GM21528 (cell line): ENCODE measurements around the gene TAS1R3.
"Not testable (repeated sequence)": the region's sequence is repeated elsewhere in the genome, so short reads cannot be mapped to it uniquely, and the experiment has no call there.

Experiments
- ATAC-seq: cut with Tn5 transposase; IDR thresholded peaks from one replicate; pipeline ENCODE4 v1.9.1; 2021; ENCODE audit warnings: mild to moderate bottlenecking, moderate library complexity; ENCODE audit not compliant: unreplicated experiment, low FRiP score

Gene TAS1R3

DNA sequence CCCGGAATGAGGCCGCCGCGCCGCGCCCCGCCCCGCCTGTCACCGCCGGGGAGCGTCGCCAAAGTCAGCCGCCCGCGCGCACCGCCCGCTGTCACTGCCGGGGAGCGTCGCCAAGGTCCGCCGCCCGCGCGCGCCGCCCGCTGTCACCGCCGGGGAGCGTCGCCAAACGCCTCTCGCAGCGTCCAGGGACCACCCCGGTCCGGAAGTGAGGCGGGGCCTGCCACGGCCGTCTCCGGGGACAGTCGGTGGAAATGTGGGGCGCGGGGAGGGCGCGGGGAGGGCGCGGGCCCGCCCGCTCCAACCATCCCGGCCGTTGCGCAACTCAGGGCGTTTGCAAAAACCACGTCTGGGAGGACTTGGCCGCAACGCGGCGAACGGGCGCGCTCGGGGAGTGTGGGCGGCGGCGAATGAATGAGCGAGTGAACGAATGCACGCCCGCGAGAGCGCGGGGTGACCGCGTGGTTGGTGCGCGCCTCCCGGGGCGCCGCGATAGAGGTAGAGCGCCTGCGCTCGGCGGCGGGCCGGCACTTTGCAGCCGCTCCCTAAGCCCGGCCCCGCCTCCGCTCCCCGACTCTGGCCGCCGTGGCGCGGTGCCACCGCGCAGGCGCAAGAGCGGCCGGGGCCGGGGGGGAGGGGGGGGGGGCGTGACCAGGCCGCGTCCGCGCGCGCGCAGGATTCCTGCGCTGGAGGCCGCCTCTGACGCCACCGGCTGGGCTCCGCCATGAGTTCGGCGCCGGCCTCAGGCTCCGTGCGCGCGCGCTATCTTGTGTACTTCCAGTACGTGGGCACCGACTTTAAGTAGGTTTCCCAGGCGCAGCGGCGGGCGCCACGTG is 22.9 kb upstream of the TAS1R3 start, which contains the start of the genes ACAP3 and PUSL1:
ACAP3 (minus strand) TSS at position 8 of the 833 bp plus-strand sequence. CDS start 115 bp downstream, outside the sequence.
PUSL1 (plus strand) TSS at position 675 of the 833 bp plus-strand sequence; CDS start at position 722, 47 bp downstream.
- peak; percentile 53 for ATAC-seq

DNA sequence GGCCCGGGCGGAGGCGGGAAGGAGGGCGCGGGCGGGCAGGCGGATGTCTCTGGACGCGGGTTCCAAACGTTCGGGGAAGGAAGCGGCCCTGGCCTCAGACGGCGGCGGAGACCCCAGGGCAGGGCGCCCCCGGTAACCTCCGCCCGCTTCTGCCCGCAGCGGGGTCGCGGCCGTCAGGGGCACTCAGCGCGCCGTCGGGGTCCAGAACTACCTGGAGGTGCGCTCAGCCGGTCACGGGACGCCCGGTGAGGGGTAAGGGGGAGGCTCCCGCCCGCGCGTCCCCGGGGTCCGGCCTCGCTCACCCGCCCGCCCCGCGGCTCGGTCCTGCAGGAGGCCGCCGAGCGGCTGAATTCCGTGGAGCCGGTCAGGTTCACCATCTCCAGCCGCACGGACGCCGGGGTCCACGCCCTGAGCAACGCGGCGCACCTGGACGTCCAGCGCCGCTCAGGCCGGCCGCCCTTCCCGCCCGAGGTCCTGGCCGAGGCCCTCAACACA is 22.3 kb upstream of the TAS1R3 start:
- ATAC-seq = peak; percentile 0

DNA sequence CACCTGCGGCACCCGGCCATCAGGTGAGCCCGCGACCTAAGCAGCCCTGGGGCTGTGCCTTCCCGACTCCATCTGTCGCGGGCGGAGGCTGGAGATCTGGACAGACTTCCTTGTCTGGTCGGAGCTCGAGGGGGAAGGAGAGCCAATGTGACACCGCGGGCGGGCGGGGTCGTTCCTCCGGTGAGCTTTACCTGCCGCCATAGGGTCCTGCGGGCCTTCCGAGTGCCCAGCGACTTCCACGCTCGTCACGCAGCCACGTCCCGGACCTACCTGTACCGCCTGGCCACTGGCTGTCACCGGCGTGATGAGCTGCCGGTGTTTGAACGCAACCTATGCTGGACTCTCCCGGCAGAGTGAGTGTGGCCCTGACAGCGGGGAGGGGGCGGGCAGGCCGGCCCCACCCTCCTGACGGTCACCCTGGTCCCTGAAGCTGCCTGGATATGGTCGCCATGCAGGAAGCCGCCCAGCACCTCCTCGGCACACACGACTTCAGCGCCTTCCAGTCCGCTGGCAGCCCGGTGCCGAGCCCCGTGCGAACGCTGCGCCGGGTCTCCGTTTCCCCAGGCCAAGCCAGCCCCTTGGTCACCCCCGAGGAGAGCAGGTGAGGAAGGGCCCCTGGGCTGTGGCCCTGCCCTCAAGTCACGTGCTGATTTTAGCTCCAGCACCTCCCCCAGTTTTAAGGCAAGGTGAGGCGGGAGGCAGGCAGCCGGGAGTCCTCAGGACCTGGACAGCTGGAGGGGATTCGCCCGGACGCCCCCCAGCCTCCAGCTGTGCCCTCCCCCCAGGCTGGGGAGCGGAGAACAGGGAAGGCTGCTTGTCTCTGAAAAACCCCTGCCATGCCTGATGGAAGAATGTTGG is 21.6 kb upstream of the TAS1R3 start:
- ATAC-seq = no peak

DNA sequence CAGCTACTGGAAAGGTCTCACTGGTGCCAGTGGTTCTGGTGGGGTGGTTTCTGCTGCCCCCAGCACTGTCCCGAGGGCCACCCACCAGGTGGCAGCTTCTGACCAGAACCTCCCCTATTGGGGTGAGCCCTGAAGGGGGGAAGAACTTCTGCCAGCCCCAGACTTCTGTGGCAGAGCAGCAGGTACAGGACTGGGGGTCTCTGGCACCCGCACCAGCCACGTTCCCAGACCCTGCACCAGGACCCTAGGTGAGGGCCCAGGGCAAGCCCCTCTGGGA is 21.0 kb upstream of the TAS1R3 start:
- no peak for ATAC-seq

DNA sequence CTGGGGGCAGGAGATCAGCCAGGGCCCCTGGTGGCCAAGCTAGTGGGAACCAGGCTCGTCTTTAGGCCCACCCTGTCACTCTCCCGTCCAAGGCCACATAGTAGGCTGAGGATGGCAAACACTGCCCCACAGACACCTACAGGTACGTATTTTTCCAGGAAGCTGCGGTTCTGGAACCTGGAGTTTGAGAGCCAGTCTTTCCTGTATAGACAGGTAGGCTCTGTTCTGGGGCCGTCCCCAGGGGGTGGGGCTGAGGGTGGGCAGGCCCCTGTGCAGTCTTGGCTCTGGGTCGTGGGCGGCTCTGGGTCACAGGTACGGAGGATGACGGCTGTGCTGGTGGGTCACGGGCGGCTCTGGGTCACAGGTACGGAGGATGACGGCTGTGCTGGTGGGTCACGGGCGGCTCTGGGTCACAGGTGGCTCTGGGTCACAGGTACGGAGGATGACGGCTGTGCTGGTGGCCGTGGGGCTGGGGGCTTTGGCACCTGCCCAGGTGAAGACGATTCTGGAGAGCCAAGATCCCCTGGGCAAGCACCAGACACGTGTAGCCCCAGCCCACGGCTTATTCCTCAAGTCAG is 20.5 kb upstream of the TAS1R3 start:
- no peak for ATAC-seq

DNA sequence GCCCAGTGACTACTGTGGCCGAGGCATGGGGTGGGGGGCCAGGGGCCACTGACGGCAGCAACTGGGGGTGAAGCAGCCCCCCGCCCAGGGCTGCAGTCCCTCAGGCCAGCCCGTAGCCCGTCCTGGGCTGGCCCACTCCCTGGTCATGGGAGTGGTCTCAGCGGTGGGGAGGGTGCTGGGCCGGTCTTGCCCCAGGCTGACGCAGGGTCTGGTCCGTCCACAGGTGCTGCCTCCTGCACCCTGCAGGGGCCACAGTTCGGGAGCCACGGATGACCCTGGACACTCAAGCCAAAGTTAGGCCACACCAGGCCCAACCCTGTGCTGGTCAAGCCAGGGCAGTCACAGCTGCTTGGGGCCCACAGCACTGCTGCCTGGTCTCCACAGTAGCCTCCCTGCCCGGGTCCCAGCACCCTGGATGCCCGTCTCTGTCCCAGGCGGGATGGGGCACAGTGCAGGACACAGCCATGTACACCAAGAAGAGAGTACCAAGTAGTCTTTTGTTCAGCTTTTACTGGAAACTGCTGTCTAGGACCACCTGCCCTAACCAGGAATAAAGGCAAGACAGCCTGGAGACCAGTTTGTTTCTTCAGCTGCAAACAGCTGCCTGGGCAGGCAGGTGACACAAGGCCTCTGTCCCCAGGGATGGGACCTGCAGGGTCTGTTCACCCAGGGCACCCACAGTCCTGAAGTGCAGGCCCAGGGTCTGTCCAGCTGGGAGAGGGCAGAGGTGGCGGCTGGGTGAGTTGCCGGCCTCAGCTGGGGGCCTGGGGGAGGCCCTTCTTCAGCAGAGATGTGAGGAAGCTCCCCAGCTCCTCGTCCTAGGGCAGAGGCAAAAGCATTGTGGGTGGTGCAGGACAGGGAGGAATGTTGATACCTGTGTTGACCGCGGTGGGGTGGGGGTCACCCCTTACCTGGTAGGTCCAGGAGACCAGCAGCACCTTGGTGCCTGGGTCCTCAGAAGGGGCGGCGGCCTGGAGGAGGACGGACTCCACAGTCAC is 19.7 kb upstream of the TAS1R3 start:
- no peak for ATAC-seq

DNA sequence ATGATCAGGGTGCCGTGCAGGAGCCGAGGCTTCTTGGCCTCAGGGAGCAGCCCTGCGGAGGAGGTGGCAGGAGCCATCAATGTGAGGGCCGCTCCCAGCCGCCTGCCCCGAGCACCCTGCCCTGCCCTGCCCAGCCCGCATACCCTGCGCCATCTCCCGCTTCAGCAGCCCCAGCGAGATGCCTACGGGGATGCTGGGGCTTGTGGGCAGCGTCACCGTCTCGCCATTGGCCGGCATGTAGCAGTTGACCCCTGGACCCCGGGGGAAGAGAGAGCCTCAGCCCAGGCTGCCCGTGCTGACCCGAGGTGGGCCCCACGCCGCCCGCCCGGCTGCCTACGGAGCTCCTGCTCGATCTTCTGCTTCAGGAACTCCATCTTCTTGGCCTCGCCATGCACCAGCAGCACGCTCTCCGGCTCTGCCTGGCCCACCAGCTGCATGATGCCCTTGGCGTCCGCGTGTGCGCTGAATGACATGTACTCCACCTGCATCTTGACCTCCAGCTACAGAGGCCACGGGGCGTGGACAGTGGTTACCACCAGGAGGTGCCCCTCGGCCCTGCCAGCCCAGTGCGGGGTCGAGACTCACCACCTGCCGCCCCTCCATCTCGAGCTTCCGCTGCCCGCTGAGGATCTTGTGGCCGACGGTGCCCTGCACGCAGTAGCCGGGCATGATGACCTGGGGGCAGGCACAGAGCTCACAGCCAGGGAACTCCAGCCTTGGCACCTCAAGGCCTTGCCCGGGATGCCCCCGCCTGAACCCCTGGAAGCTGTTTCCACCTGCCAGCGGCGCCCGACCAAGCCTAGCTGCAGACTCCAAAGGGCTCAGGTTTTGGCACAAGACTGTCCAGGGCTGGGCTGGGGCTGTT is 18.4 kb upstream of the TAS1R3 start:
- ATAC-seq = no peak

DNA sequence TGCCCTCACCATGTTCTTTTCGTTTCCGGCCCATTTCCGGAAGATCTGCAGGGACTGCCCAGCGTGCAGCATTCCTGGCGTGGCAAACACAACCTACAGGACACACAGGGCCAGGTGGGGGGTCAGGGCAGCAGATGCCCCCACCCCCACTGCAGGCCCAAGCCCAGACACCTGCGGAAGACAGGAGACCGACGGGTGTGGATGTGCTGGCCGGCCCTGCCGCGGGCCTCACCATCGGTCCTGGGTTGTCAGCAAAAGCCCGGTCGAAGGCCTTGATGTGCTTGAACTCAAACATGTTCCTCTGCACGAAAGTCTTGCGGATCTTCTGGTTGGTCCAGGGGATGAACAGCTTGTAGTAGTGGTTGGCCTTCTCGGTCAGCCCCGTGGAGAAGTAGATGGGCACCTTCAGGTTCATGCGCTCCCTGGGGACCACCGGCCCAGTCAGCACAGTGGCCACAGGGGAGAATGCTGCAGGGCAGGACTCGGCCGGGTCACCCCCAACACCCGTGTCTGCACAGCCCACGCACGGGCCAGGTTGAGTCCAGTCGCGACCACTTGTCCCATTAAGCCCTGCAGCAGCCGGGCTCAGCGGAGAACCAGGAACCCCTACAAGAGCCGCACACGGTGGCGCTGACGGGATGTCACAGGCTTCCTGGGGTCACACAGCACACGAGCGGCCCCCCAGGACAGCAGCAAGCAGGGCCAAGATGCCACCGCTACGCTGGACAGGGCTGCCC is 17.4 kb upstream of the TAS1R3 start:
- no peak for ATAC-seq

DNA sequence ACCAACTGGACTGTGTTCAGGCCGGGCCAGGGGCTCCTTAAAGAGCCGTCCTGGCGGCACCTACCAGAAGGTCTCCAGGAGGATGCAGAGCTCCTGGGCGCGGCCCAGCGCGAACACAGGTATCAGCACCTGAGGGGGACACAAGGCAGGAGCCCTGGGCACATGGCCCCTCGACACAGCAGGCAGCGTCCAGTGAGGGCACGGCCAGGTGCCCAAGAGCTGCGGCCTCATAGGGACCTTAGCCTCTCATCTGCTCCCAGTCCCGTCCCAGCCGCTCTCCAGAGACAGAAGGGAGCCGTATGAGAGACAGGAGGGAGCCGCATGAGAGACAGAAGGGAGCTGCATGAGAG is 16.9 kb upstream of the TAS1R3 start:
- ATAC-seq = no peak

DNA sequence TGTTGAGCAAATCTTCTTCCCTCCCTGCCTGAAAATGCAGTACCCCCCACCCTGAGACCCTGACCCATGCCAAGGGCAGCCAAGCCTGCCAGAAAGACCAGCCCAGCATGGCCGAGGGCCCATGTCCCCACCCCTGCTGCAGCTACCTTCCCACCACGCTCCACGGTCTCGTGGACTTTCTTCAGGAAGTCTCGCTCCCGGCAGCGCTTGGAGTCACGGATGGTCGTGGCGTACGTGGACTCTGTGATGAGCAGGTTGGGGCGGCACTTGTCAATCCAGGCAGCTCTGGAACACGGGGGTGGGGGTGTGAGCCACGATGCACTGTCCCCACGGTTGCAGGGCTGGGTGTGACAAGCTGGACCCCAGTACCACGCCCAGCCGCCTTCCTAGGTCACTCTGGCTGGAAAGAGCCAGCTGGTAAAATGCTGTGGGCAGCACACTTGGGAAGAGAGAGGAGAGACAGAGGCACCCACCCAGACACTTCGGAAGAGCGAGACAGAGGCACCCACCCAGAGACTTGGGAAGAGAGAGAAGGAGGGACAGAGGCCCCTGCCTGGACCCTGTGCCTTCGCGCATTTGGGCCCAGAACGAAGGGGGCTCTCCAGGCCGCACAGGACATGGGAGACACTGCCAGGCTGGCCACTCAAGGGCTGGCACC is 16.3 kb upstream of the TAS1R3 start:
- no peak for ATAC-seq

DNA sequence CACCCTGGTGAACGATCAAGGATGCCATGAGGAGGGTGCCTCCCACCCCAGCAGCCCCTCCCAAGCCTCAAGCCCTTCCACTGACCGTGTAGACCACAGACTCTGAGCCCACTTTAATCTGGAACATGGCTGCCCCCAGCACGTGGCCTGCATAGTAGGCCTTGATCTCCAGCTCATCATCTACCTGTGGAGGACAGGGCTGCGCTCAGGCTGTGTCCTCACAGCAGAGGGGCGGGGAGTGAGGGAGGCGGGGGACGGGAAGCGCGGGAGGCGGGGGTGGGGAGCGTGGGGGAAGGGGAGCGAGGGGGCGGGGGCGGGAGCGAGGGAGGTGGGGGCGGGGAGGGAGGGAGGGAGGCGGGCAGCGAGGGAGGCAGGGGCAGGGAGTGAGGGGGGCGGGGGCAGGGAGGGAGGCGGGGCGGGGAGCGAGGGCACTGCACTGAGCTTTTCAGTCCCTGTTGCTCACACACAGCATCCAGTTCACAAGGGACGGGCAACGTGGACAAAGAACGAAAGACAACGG is 15.6 kb upstream of the TAS1R3 start:
- no peak for ATAC-seq

DNA sequence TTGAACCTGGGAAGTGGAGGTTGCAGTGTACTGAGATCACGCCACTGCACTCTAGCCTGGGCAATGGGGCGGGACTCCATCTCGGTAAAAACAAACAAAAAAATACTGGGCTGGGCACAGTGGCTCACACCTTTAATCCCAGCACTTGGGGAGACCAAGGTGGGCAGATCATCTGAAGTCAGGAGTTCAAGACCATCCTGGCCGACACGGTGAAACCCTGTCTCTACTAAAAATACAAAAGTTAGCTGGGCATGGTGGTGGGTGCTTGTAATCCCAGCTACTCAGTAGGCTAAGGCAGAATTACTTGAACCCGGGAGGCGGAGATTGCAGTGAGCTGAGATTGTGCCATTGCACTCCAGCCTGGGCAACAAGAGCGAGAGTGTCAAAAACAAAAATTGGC is 14.9 kb upstream of the TAS1R3 start:
- not testable (repeated sequence) for ATAC-seq

DNA sequence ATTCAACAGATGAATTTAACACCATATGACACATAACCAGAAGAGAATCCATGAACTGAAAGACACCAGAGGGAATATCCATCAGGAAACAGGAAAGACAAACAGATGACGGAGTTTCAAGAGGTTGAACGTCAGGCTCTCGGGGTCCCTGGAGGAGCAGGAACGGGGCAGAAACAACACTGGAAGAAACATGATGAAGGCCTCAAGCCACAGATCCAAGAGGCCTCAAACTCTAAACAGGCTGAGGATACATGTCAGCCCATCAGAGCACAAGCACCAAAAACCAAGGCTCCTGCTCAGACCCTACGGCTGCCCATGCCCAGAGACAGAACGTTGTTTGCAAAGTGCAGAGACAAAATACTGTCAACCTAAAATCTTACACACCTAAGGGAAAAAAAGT is 13.7 kb upstream of the TAS1R3 start:
- no peak for ATAC-seq

DNA sequence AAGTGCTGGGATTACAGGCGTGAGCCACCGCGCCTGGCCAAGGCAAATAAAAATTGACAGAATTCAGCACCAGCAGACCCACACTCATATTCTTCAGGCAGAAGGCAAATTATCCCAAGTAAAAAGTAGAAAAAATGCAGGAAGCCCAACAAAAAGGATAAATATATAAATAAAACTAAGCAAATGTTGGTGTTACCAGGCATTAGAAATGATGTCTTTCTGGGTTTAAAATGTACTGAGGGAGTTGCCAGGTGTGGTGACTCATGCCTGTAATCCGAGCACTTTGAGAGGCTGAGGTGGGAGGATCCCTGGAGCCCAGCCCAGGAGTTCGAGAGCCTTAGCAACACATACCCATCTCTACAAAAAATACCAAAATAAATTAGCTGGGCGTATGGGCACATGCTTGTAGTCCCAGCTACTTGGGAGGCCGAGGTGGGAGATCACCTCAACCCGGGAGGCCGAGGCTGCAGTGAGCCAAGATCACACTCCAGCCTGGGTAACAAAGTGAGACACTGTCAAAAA is 12.9 kb upstream of the TAS1R3 start:
- ATAC-seq = no peak

DNA sequence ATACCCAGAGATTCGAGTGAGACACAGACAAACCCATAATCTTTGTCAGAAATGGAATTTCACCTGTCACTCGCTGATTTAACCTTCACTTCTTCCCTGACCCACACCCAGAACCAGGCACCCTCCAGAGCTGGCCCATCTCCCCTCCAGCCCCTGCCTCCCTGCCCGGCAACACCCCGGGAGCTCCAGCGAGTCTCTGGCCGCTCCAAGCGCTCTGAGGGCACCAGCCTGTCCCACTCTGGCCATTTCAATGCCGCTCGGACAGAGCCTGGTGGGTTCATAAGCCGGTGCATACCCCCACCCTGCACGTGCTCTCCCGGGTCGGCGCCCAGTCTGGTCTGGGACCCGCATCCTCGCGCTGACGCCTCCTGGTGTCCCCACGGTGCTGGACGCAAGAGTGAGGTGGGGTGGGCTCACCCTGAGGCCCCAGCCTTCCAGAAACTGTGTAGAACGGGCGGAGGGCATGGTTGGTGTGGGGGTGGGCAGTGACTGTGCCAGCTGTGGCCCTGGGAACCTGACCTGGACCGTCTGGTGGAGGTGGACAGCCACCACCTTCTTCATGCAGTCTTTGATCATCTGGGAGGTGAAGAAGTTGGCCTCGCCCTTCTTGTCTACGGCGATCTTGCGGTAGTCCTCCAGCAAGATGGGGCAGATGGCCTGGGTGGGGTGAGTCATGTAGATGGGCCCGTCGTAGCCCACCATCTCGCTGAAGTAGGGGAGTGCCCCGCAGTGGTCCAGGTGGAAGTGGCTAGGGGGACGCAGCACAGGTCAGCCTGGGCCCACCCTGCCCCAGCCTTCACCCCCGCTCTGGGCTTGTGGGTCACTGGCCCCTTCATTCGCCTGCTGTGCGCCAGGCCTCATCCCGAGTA is 12.1 kb upstream of the TAS1R3 start:
- ATAC-seq = no peak

DNA sequence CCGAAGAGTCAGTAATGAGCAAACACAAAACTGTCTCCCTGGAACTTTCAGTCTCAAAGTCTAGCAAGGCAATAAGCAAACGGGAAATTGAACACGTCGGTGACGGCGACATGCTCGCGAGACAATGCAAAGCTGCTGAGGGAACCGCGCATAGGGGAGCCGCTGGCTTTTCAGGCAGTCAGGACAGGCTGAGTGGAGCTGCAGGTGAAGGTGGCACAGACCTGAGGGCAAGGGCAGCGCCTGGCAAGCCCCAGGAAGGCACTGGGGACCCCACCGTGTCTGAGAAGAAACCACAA is 11.5 kb upstream of the TAS1R3 start:
- ATAC-seq = no peak
